Stimulated activated CD8-positive, alpha-beta memory T cell treated with anti-CD3 and anti-CD28 coated beads, Interleukin-15, amount 100 ng/mL, for 4 hours (primary cell): ENCODE results near the gene ITGB1BP1.

Experiments used
- DNase-seq, 2 donors: peaks; one replicate each; pipeline ENCODE4 v3.0.0-alpha.2; 2020; ENCODE audit warnings: low read depth in 2 of 2

Gene ITGB1BP1

DNA sequence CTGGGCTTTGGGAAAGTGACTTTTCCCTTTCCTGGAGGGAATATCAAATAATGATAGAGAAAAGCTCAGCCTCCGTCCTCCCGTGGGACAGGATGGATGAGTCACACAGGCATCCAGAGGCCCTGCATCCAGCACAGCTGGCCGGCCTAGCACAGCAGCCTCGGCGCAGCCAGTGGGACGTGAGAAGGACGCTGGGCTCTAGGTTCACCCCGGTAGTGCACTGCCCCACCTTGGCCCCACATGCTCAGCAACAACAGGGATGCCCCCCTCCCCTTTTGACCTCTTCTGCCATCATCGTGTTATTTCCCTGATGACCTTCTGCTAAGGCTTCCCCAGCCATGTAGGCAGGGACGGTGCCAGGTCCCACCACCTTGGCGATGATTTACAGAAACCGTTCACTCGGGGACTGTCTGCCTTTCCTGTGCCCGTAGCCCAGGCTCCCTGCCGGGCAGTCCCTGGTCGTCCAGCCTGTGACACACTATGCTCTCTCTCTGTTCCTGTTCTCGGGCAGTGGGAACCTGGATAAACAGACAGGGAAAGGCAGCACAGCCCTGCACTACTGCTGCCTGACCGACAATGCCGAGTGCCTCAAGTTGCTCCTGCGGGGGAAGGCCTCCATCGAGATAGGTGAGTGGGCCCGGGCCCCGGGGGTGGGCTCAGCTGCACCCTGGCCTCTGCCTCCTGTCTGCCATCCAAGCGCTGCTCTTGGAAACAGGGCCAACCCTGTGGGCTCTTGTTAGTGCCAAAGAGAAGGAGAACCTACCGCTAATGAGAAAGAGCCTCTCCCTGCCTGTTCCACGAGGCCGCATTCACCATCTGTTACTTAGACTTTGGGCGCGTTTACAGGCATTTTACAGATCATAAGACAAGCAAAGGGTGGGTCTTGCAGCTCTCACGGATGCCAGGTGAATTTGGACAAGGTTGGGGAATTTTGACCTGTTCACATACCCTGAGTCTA, 44.6 kb downstream of the ITGB1BP1 start:
- no peak for DNase-seq

GRCh38 chr2:9377461-9378097, 45.7 kb downstream of the ITGB1BP1 start:
- DNase-seq = no peak

- no peak for DNase-seq
Measured at GRCh38 chr2:9375857-9376428, 47.4 kb downstream of the ITGB1BP1 start.

DNA sequence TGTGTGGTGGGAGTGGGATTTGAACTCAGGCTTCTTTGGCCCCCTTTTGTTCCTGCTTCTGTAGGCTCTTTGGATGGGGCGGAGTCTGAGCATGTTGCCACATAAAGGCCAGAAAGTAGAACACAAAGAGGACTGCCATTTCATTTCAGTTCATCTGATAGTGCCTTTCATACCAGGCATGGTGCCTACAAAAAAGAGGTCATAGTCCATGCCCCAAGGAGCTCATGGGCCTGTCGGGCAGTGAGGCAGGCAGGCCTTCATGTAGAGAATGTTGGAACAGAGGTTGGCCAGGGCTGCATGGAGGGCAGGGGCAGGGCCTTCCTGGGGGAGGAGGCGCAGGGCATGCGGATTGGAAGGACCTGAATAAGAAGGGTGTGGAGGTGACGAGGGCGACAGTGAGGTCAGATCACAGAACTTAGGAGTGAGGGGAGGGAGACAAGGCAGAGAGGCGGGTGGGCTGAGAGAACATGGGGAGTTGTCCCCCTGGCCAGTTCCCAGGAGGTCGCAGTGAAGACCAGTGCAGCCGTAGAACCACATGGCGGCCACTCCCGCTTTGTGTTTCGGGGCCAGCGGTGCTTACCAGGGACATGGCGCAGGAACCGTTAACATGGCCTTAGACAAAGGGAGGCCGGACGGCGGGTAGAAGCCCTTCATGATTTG, 49.1 kb downstream of the ITGB1BP1 start:
- no peak for DNase-seq

- DNase-seq = no peak
Measured at GRCh38 chr2:9373476-9373875, 49.9 kb downstream of the ITGB1BP1 start.

DNA sequence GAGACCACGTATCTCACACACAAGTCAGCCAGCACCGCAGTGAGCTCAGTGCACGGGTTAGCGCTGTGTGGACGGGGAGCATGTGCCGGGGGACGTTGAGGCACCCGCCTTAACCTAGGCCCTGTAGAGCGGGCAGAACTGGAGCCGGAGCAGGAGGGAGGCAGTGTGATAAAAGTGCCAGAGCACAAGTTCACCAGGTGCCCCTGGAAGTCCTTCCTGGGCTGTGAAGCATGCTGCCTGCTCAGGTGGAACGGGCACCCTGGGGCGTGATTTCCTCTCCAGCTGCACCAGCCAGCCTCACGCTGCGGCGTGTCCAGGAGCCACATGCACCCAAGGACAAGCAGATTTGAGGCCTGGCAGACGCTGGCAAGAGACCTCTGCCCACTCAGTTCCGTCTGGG, 50.3 kb downstream of the ITGB1BP1 start:
- no peak for DNase-seq

- DNase-seq = no peak
Measured at GRCh38 chr2:9370746-9371145, 52.6 kb downstream of the ITGB1BP1 start.

DNA sequence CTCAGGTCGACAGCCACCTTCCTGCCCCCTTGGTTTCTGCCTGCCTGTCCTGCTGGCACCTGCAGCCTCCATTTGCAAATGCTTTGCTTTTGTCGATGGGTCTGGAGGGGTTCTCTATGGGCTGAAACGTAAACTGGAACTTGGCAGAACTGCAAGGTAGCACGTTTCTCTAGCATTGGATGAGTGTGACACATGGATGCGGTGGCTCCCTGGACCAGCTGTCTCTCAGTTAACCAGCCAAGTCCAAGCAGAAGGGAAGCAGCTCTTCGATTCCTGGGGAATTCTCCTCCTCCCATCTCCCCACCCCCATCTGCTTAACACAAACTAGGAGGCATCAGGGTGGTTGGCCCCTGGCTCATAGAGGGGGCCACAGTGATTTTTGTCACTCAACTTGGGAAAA, 57.3 kb downstream of the ITGB1BP1 start:
- DNase-seq = no peak

- DNase-seq = no peak
Measured at GRCh38 chr2:9365498-9366019, 57.8 kb downstream of the ITGB1BP1 start.

DNA sequence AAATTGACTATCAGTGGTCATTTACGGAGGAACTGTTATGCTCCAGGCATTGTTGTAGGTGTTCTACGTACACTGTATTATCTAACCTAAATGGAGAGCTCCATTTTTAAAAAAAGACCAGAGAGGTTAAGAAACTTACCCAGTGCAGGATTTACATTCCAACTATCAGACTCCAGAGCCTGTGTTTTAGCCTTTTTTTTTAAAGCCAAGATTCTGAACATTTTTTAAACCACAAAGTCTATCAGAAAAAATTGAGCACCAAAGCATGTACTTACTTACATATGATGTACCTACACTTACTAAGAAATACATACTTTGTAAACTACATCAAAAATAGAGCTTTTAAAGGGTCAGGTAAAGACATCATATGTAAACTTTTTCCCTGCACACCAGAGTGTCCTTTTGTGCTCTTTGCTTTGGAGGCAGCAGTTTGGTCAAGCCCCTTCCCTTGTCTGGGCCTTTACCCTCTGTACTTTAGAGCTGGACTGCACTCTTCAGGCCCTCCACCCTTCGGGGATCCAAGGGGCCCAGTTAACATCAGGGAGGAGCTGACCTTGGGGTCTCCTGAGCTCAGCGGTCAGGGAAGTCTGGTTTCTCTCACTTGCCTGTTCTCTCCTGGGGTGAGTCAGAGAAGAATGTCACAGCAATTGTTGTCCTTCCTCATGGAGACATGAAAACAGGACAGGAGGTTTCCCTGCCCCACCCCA, 58.4 kb downstream of the ITGB1BP1 start:
- no peak for DNase-seq

- DNase-seq = no peak
Measured at GRCh38 chr2:9364373-9364772, 59.0 kb downstream of the ITGB1BP1 start.

DNA sequence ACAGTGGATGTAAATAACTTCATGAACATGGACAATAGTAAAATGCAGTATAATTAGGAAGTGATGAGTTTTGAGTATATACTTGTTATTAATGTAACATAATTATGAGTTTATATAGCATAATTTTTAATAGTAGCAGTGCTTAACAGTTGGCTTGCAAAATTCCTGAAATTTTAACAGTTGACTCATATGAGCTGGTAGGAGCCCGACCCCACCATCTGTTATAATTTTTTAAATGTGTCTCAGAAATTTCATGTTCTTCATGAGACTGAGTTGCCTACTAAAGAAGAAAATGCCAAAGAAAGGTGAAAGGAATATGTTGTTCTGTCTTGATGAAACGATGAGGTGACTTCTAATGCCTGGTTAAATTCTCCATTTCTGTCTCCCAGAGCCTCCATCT, 62.6 kb downstream of the ITGB1BP1 start:
- no peak for DNase-seq

- no peak for DNase-seq
Measured at GRCh38 chr2:9360110-9360509, 63.2 kb downstream of the ITGB1BP1 start.

- DNase-seq = no peak
Measured at GRCh38 chr2:9359463-9359862, 63.9 kb downstream of the ITGB1BP1 start.

- DNase-seq = no peak
Measured at GRCh38 chr2:9358846-9359245, 64.5 kb downstream of the ITGB1BP1 start.

GRCh38 chr2:9356261-9356660, 67.1 kb downstream of the ITGB1BP1 start:
- DNase-seq = no peak

DNA sequence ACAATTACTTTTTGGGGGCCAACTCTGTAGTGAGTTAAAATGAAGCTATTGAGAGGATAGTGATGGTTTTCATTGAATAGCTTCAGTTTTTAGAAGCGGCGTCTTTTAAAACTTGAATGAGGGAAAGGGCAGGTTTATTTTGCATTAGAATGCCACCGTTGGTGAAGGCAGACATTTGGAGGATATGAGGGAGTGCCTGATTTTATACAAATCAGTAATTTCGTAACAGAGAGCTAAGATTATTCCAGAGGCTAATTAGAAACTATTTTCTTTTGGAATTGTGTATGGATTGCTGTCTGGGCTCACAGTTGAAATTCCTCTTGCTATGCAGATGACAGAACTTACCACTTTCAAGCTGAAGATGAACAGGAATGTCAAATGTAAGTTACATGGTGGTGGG, 67.6 kb downstream of the ITGB1BP1 start:
- DNase-seq = no peak

GRCh38 chr2:9355270-9355669, 68.1 kb downstream of the ITGB1BP1 start:
- DNase-seq = no peak

DNA sequence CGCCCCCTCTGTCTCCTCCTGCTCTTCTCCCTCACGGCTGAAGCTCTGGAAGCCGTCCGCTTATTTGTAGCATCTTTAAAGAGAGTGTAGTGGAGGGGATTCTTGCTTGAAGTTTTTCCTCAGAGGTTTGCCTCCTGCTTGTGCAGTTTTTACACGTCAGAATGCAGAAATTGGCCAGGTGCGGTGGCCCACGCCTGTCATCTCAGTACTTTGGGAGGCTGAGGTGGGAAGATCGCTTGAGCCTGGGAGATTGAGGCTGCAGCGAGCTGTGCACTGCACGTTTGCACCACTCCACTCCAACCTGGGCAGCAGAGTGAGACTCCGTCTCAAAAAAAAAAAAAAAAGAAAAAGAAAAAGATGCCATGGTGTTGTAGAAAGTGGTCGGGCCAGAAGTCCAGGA, 69.0 kb downstream of the ITGB1BP1 start:
- DNase-seq = no peak
